NCI-H524 (cell line): Measurements from ENCODE around the gene APOO.
"Not testable (repeated sequence)": the region's sequence is repeated elsewhere in the genome, so short reads cannot be mapped to it uniquely, and the experiment has no call there.

Experiments used
- DNase-seq, 2 experiments: peaks; one replicate each; lab custom pipeline; 2025; lab: John Stamatoyannopoulos, UW

APOO gene

DNA sequence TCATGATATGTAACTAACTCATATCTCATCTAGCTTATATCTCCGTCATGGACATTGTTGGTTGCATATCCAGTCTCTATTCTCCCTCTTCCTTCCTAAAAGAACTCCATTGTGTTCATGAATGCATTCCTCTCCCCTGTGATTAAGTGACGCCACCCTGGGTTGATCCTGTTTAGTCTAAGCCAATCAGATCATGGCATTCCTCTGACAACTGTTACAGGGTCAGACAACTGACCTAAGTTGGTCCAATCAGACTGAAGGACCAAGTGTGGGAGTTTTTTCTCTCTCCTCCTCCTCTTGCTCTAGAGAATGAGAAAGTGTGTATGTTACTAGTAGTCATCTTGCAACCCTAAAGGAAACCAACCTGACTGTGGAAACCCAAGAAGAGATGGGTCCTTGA is 3.6 kb downstream of the APOO start:
- no peak for DNase-seq

DNA sequence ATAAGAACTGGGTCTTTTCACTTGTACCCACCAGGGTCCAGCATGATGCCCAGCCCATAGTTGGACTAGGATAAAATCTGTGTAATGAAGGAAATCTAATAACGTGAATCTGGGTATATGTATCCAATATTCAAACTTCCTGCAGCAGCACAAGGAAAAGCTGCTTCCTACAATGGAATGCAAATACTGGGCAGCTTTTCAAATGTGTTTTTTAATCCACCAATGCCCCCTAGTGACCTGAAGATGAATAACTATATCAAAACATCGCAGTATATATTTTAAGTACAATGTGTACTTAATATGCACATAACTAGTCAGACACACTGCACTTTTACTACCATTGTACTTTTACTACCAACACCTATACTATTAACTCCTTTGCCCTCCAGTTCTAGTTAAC is 5.3 kb downstream of the APOO start:
- peak in 1 of 2 experiments; percentile 68 for DNase-seq

DNA sequence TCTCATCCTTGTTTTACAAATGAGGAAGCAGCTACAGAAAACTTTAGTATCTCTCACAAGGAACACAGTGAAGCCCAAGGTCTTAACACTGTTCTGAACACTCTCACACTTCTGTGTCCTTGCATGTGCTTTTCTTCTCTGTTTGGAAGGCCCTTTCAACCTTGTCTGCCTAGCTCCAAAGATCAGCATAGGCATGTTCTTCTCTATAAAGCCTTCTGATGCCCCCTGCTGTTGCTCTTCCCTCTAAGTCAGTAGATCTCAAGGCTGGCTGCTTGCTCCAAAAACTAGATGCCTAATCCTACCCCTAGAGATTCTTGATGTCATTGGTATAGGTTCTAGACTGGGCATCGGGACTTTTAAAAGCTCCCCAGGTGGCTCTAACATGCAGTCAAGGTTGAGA is 5.9 kb downstream of the APOO start:
- peak; percentile 35 to 71 for DNase-seq

DNA sequence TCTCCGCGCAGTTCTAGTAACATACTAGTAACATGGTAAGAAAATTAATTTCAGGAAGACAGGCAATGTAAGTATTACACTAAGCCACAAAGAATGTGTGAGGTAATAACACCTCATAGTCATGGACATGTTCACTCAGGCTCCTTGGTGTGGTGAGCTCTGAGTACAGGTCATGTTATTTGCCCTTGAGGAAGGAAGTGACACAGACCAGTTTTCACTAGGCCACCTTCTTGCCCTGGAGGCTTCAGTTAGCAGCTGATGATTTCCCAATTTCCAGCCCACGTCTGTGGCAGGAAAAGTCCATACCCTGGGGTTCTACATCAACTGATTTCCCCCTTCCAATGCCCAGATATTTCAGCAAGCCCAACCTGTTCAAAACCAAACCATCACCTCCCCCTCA is 6.7 kb downstream of the APOO start:
- no peak for DNase-seq

DNA sequence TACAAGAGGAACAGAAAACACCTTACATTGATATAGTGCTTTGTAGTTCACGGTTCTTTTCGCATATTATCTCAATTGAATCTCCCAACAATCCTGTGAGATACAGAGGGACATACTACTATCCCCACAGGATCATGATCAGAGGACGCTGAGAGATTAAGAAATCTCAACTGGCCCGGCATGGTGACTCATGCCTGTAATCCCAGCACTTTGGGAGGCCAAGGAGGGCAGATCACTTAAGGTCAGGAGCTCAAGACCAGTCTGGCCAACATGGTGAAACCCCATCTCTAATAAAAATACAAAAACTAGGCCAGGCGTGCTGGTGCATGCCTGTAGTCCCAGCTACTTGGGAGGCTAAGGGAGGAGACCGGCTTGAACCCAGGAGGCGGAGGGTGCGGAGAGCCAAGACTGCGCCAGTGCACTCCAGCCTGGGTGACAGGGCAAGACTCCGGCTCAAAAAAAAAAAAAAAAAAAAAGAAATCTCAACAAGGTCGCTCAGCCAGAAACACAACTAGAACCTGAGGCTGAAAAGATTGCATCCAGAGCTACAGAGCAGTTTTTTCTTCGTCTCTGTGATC is 7.4 kb downstream of the APOO start:
- no peak for DNase-seq

DNA sequence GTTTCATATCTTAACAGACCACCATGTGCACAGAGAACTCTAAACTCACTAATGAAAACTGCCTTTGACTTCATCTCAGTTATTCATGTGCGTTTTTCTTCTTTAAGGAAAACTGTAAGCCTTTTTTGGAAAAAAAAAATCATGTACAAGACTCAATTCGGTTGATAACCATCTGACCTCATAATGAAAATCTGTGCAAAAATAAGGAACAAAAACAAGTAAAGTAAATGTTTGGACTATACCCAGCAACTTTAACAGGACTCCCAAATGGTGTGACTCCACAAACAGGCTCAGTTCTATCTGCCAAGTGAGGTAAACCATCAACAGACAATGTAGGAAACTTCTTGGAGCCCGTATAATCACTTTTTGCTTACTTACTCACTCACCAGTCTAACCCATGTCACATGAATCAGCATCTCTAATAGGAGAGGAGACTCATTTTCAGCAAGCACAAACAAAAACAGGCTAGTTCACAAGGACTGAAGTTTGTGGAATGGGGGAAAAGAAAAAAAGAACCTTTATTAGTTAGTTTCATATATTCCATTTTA is 9.3 kb downstream of the APOO start:
- DNase-seq, result no peak

DNA sequence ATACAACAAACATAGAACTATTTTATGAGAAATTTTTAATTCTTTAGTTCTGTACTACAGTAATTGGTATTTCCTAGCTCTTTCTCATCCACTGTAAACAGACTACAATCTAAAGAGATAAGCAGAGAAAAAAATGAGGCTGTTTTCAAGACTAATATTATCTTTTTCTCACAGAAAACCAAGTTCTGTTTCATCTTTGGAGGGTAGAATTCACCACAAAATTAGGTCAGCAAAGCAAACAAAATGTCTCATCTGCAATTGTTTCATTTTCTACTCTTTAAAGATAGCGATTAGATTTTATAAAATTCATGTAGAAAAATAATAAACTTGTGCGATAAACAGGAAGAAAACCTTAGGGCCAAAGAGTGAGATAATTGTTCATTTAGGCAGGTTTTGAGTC is 10.8 kb downstream of the APOO start:
- DNase-seq, result no peak

DNA sequence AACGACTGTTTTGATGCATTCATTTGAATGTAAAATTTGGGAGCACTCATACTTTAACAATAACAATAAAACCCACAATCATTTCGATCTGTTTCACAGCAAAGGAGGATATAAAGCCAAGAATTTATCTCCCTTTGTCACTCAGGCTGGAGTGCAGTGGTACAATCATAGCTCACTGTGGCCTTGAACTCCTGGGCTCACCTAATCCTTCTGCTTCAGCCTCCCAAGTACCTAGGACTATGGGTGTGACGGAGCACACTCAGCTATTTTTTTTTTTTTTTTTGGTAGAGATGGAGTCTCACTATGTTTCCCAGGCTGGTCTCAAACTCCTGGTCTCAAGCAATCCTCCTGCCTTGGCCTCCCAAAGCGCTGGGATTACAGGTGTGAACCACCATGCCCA is 11.2 kb downstream of the APOO start:
- not testable (repeated sequence) for DNase-seq

DNA sequence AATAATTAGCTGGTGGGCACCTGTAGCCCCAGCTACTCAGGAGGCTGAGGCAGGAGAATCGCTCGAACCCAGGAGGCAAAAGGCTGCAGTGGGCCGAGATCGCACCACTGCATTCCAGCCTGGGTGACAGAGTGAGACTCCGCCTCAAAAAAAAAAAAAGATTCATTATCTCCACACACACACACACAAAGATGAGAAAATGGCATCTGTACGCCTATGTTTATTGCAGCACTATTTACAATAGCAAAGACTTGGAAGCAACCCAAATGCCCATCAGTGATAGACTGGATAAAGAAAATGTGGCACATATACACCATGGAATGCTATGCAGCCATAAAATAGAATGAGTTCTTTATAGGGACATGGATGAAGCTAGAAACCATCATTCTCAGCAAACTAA is 12.7 kb downstream of the APOO start:
- not testable (repeated sequence) for DNase-seq

DNA sequence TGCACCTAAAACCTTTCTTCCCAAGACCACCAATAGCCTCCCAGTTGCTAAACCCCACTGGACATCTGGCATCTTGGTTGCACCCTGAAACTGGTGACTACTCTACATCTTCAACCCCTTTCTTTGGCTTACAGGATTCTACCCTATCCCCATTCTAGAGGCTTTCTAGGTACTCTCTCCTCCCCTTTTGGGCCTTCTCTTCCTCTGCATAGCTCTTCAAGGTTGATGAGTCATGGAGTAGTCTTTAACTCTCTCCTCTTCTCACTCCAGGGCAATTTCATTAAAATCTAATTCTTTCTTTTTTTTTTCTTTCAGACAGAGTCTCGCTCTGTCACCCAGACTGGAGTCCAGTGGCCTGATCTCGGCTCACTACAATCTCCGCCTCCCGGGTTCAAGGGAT is 16.8 kb downstream of the APOO start:
- DNase-seq, result no peak

DNA sequence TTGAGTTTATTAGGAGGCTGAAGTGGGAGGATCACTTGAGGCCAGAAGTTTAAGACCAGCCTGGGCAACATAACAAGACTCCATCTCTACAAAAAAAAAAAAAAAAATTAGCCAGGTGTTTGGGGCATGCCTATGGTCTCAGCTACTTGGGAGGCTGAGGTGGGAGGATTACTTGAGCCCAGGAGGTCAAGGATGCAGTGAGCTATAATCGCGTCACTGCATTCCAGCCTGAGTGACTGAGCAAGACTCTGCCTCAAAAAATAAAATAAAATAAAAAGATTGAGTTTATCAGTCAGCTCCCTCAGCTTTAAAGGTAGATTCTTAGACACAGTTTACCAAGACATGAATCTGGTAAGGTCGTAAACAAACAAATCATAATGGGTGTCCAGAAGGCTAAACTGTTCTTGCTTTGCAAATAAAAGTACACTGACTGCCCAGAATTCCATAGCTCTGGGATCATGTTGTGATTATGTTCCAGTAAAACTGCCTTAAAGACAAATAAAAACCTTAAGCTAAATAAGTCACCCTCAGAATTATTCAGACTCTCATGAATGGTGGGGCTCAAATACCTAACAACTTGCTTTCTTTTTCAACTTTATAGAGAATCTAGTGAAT is 18.7 kb downstream of the APOO start:
- no peak for DNase-seq

- DNase-seq, result no peak
Measured at GRCh38 chrX:23887918-23888317, 19.8 kb downstream of the APOO start.

DNA sequence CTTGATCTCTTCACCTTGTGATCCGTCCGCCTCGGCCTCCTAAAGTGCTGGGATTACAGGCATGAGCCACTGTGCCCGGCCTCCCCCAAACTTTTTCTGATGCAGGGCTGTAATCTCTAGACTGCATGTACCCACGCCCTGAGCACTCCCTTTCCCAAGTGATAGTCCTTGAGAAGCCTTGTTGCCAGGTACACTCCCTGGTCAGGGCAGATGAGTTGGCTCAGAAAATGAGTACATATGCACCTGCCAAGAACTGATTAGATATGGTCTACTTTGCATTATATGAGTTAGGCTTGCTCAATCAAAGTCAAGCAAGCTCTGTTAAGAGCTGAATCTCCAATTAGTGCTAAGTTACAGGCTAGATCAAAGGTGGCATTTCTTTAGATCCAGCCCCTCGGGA is 20.3 kb downstream of the APOO start:
- DNase-seq, result no peak

GRCh38 chrX:23885803-23886202 is 21.9 kb downstream of the APOO start:
- DNase-seq, result no peak

DNA sequence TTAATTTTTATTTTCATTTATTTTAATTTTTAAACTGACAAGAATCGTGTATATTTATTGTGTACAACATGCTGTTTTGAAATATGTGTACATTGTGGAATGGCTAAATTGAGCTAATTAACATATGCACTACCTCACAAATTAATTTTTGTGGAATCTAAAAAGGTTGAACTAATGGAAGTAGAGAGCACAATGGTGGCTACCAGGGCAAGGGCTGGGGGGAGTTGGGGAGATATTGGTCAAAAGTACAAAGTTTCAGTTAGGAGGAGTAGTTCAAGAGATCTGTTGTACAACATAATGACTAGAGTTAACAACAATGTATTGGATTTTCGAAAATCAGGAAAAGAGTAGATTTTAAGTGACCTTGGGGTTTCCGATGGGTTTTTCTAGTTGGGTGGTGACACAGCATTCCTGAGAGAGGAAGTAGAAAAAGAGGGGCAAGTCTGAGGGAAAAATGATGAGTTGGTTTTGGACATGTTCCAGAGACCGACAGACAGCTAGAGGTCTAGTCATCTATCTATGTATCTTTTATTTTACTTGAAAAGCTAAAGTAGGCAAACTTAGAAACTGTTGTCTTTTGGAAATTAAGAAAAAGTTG is 23.2 kb downstream of the APOO start:
- no peak for DNase-seq

- no peak for DNase-seq
Measured at GRCh38 chrX:23883737-23884354, 23.9 kb downstream of the APOO start.

GRCh38 chrX:23879380-23880090 is 28.2 kb downstream of the APOO start:
- DNase-seq, result no peak

DNA sequence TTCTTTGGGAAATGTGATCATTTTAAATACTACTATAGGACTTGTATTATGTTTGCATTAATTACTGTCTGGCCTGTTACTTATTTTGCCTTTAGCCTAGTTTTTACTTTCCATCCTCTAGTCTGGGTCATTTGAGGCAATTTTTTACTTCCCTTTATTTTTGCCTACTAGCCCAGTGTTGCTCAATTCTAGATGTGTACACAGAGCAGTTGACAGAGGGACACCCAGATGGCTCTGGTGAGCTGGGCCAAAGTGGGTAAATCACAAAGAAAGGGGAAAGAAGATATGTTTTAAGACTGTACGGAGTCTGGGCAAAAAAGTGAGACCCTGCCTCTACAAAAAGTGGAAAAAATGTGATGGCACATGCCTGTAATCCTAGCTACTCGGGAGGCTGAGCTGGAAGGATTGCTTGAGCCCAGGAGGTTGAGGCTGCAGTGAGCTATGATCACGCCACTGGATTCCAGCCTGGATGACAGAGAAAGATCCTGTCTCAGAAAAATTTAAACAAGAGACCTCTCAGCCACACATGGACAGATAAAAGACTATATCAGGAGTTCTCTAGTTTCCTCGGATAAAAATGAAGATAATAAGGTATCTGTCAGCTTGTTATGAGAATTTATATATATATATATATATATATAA is 35.7 kb downstream of the APOO start:
- no peak for DNase-seq

DNA sequence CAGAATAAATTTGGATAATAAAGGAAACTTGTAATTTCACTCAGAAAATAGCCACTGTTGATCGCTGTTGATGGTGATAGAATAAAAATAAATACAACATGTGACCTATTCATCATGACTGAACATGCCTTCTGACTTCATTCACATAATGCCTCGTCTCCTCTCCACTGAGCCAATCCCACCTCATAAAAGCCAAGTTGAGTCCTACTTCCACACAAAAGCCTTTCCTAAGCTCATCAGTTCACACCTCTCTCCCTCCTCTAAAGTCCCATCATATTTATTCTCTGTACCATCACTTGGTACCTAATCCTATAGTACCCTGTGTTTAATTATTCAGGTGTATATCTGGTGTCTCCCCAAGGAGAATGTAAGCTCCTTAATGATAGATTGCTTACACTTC is 37.7 kb downstream of the APOO start:
- DNase-seq, result no peak

DNA sequence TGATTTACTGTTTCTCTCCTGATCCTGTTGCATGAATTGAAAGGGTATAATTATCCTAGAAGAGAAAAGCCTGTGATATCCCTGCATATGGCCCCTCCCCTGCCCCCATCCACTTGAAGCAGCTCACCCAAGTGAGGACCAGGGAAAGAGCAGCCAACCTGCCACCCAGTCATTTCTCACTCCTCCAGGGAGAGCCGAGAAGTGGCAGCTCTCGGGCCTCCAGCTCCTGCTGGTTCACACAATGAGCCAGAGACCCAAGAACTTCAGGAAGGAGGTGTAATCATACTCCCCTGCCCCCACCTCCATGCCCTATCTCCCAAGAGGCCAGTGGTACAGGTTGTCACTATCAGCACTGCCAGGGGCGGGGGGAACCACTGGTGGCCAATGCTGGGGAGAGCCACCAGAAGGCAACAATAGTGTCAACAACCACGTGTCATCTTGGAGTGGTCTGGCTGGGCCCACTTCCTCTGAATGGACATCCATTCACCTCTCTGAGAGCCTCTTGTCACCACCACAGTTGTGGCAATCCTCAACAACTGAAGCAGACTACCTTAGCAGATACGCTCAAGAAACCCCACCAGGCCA is 42.9 kb downstream of the APOO start:
- peak; percentile 4 to 44 for DNase-seq

GRCh38 chrX:23861952-23862351 is 45.8 kb downstream of the APOO start:
- not testable (repeated sequence) for DNase-seq
